WTC11 (cell line): ENCODE results near the gene NR1H3. TPM values are rescaled to one million over a fixed set of nuclear protein-coding genes. Genes with fewer than 3 reads are reported as not detected.

Source experiments
- ATAC-seq: fragments of 200-7000 bp; cut with Tn5 transposase; 2 replicates; pipeline ENCODE4 v1.10.0; 2021; ENCODE audit warnings: mild to moderate bottlenecking, moderate library complexity
- CTCF ChIA-PET: fragments of 300-600 bp; sonication (Branson Sonifier 250); formaldehyde crosslinking; loops from one replicate; lab custom pipeline; 2021; ENCODE audit warnings: antibody characterized with exemption; lab: Charles Lee
- POLR2A ChIA-PET: fragments of 350-600 bp; sonication (Branson Sonifier 250); formaldehyde crosslinking; loops from one replicate; lab custom pipeline; 2021; ENCODE audit warnings: antibody characterized with exemption; lab: Charles Lee
- DNase-seq: peaks from one replicate; pipeline ENCODE4 v3.0.0; 2021; ENCODE audit warnings: low spot score
- H3K27ac Mint-ChIP-seq: 2 replicates; pipeline ENCODE4 v1.8.0; 2021; ENCODE audit warnings: mixed read lengths
- H3K27me3 Mint-ChIP-seq: 2 replicates; pipeline ENCODE4 v1.8.0; 2021; ENCODE audit warnings: low read depth, mild to moderate bottlenecking, moderate library complexity, mixed read lengths
- H3K36me3 Mint-ChIP-seq: 2 replicates; pipeline ENCODE4 v1.8.0; 2021; ENCODE audit warnings: mixed read lengths
- H3K4me1 Mint-ChIP-seq: 2 replicates; pipeline ENCODE4 v1.8.0; 2022; ENCODE audit warnings: mixed read lengths
- H3K4me3 Mint-ChIP-seq: 2 replicates; pipeline ENCODE4 v1.8.0; 2021; ENCODE audit warnings: mild to moderate bottlenecking, moderate library complexity, mixed read lengths
- H3K9me3 Mint-ChIP-seq: 2 replicates; pipeline ENCODE4 v1.8.0; 2021; ENCODE audit warnings: mixed read lengths
- E2F1 ChIP-seq: sonication (generic); formaldehyde crosslinking; IDR thresholded peaks from 2 replicates; pipeline ENCODE4 v1.8.0; 2022; ENCODE audit warnings: mild to moderate bottlenecking, missing genetic modification reagents
- E2F5 ChIP-seq: sonication (generic); formaldehyde crosslinking; IDR thresholded peaks from 2 replicates; pipeline ENCODE4 v1.8.1; 2022; ENCODE audit warnings: mild to moderate bottlenecking, moderate library complexity, missing genetic modification reagents
- EMX1 ChIP-seq: fragments of 250-450 bp; sonication (Bioruptor Pico); IDR thresholded peaks from 2 replicates; pipeline ENCODE4 v1.8.0; 2021; ENCODE audit warnings: mild to moderate bottlenecking
- GTF2I ChIP-seq: fragments of 250-450 bp; sonication (Bioruptor Pico); conservative IDR thresholded peaks from 2 replicates; pipeline ENCODE4 v1.4.0; 2021; ENCODE audit warnings: mild to moderate bottlenecking
- HMGA2 ChIP-seq: fragments of 250-450 bp; sonication (Bioruptor Pico); IDR thresholded peaks from 2 replicates; pipeline ENCODE4 v1.4.0; 2021; ENCODE audit warnings: mild to moderate bottlenecking, moderate library complexity
- IRF1 ChIP-seq: sonication (generic); formaldehyde crosslinking; IDR thresholded peaks from 2 replicates; pipeline ENCODE4 v1.8.0; 2023; ENCODE audit warnings: missing genetic modification reagents
- JUN ChIP-seq: sonication (generic); formaldehyde crosslinking; IDR thresholded peaks from 2 replicates; pipeline ENCODE4 v1.8.0; 2023; ENCODE audit warnings: mild to moderate bottlenecking, missing genetic modification reagents
- MYBL2 ChIP-seq: sonication (generic); formaldehyde crosslinking; IDR thresholded peaks from 2 replicates; pipeline ENCODE4 v1.8.1; 2023; ENCODE audit warnings: mild to moderate bottlenecking, moderate library complexity, missing genetic modification reagents
- NFYB ChIP-seq: sonication (generic); formaldehyde crosslinking; conservative IDR thresholded peaks from 2 replicates; pipeline ENCODE4 v1.8.0; 2022; ENCODE audit warnings: low read depth, missing genetic modification reagents
- NR3C1 ChIP-seq: sonication (generic); formaldehyde crosslinking; conservative IDR thresholded peaks from 2 replicates; pipeline ENCODE4 v1.8.1; 2023; ENCODE audit warnings: low read depth, mild to moderate bottlenecking, missing genetic modification reagents
- PRRX2 ChIP-seq: fragments of 250-450 bp; sonication (Bioruptor Pico); IDR thresholded peaks from 2 replicates; pipeline ENCODE4 v1.8.0; 2021; ENCODE audit warnings: mild to moderate bottlenecking
- RORB ChIP-seq: fragments of 250-450 bp; sonication (Bioruptor Pico); IDR thresholded peaks from 2 replicates; pipeline ENCODE4 v1.9.0; 2021; ENCODE audit warnings: mild to moderate bottlenecking
- TP53 ChIP-seq: sonication (generic); formaldehyde crosslinking; IDR thresholded peaks from 2 replicates; pipeline ENCODE4 v1.8.1; 2023; ENCODE audit warnings: mild to moderate bottlenecking, missing genetic modification reagents
- ZBTB43 ChIP-seq: sonication (generic); formaldehyde crosslinking; IDR thresholded peaks from 2 replicates; pipeline ENCODE4 v1.8.1; 2023; ENCODE audit warnings: mild to moderate bottlenecking, missing genetic modification reagents
- ZNF232 ChIP-seq: sonication (generic); formaldehyde crosslinking; IDR thresholded peaks from 2 replicates; pipeline ENCODE4 v1.8.0; 2022; ENCODE audit warnings: mild to moderate bottlenecking, missing genetic modification reagents
- ZNF263 ChIP-seq: sonication (generic); formaldehyde crosslinking; IDR thresholded peaks from 2 replicates; pipeline ENCODE4 v1.8.1; 2022; ENCODE audit warnings: low read depth, mild to moderate bottlenecking, moderate library complexity, missing genetic modification reagents
- total RNA-seq: library from RNA; stranded (reverse); gene quantifications from 3 replicates; pipeline ENCODE4 v1.2.3, GENCODE V29; 2021
- TF ChIP-seq, protein P1 (sequence below): sonication (generic); formaldehyde crosslinking; IDR thresholded peaks from 2 replicates; pipeline ENCODE4 v1.8.1; 2023; ENCODE audit warnings: mild to moderate bottlenecking, moderate library complexity, missing genetic modification reagents
- TF ChIP-seq, protein P2 (sequence below): sonication (generic); formaldehyde crosslinking; IDR thresholded peaks from 2 replicates; pipeline ENCODE4 v1.8.1; 2022; ENCODE audit warnings: missing genetic modification reagents, borderline replicate concordance
- TF ChIP-seq, protein P3 (sequence below): sonication (generic); formaldehyde crosslinking; IDR thresholded peaks from 2 replicates; pipeline ENCODE4 v1.8.0; 2022; ENCODE audit warnings: mild to moderate bottlenecking, missing genetic modification reagents
- TF ChIP-seq, protein P4 (sequence below): fragments of 200-600 bp; IDR thresholded peaks from 2 replicates; pipeline ENCODE4 v1.8.0; 2022; ENCODE audit warnings: antibody characterized with exemption
- TF ChIP-seq, protein P5 (sequence below): sonication (generic); formaldehyde crosslinking; IDR thresholded peaks from 2 replicates; pipeline ENCODE4 v1.8.0; 2022; ENCODE audit warnings: mild to moderate bottlenecking, missing genetic modification reagents

NR1H3 gene
- total RNA-seq, 1 experiment from 2014 or later = 26.3 TPM

DNA sequence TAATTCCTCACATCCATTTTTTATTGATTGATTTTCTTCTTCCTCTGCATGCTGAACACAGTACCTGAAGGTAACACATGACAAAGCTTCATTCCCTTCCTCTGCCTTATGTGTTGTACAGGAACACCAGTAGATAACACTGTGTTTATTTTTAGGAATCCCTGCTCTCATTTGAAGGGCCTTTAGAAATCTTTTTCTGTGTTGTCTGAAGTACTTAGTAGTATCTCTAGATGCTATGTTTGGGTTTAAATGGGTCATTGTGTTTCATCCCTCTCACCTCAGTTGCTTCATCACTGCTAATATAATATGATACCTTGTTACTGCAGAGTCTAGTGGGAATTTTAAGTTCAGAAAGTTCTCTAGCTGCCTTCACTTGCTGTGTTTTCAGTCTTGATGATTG is 22.3 kb downstream of the NR1H3 start (continued):
- TF ChIP-seq HMGA2 = no peak
- no peak for TF ChIP-seq ZNF263 (CRISPR knock-in tag)
- TF ChIP-seq NFYB (CRISPR knock-in tag) = no peak
- TF ChIP-seq, protein P1, sequence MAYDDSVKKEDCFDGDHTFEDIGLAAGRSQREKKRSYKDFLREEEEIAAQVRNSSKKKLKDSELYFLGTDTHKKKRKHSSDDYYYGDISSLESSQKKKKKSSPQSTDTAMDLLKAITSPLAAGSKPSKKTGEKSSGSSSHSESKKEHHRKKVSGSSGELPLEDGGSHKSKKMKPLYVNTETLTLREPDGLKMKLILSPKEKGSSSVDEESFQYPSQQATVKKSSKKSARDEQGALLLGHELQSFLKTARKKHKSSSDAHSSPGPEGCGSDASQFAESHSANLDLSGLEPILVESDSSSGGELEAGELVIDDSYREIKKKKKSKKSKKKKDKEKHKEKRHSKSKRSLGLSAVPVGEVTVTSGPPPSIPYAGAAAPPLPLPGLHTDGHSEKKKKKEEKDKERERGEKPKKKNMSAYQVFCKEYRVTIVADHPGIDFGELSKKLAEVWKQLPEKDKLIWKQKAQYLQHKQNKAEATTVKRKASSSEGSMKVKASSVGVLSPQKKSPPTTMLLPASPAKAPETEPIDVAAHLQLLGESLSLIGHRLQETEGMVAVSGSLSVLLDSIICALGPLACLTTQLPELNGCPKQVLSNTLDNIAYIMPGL (CRISPR knock-in tag) = no peak
- TF ChIP-seq, protein P2, sequence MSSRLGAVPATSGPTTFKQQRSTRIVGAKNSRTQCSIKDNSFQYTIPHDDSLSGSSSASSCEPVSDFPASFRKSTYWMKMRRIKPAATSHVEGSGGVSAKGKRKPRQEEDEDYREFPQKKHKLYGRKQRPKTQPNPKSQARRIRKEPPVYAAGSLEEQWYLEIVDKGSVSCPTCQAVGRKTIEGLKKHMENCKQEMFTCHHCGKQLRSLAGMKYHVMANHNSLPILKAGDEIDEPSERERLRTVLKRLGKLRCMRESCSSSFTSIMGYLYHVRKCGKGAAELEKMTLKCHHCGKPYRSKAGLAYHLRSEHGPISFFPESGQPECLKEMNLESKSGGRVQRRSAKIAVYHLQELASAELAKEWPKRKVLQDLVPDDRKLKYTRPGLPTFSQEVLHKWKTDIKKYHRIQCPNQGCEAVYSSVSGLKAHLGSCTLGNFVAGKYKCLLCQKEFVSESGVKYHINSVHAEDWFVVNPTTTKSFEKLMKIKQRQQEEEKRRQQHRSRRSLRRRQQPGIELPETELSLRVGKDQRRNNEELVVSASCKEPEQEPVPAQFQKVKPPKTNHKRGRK (CRISPR knock-in tag) = no peak
- no peak for TF ChIP-seq PRRX2 (CRISPR knock-in tag)
- TF ChIP-seq JUN = no peak

DNA sequence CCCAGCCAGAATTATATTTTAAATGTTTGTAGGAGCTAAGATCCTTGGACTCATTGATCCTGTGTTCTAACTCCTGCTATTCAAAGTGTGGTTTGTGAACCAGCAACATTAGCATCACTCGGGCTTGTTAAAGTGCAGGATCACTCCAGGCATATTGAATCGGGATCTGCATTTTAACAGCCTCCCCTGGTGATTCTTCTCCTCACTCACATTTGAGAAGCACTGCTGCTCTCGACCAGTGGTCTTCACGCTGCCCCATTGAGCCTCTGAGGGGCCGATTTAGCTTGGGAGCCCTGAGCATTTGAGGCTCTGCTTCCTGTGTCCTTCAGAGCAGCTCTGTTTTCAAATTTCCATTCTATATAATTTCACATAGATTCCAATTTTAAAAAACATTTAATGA is 23.1 kb downstream of the NR1H3 start:
- Mint-ChIP-seq H3K4me3 (no peak overlapping the region), H3K4me1 (peaks cover 10% of the 10 kb centered on the region), H3K9me3 (no peaks in the 10 kb centered on the region), H3K27me3 (no peaks in the 10 kb centered on the region), H3K27ac (no peak overlapping the region), H3K36me3 (peaks cover 71% of the 10 kb centered on the region)
- POLR2A ChIA-PET = interaction anchor here (1.1 kb wide), 1 partner anchor 47 kb away, joined by 4 read pairs; no protein-coding TSS in a partner anchor
- ATAC-seq (peak; percentile 59), DNase-seq (no peak)
- CTCF ChIA-PET = interaction anchor here (0.8 to 2.9 kb wide), 3 partner anchors 21 to 74 kb away, joined by 3 to 16 read pairs (median 4); partner anchors contain the start of gene NR1H3
- TF ChIP-seq EMX1 (CRISPR knock-in tag) (no peak), TP53 (CRISPR knock-in tag) (no peak), MYBL2 (no peak), E2F5 (no peak), GTF2I (CRISPR knock-in tag) (no peak), ZBTB43 (CRISPR knock-in tag) (no peak), NR3C1 (no peak), ZNF232 (CRISPR knock-in tag) (no peak), IRF1 (no peak), RORB (CRISPR knock-in tag) (no peak), E2F1 (CRISPR knock-in tag) (no peak)
- TF ChIP-seq, protein P3, sequence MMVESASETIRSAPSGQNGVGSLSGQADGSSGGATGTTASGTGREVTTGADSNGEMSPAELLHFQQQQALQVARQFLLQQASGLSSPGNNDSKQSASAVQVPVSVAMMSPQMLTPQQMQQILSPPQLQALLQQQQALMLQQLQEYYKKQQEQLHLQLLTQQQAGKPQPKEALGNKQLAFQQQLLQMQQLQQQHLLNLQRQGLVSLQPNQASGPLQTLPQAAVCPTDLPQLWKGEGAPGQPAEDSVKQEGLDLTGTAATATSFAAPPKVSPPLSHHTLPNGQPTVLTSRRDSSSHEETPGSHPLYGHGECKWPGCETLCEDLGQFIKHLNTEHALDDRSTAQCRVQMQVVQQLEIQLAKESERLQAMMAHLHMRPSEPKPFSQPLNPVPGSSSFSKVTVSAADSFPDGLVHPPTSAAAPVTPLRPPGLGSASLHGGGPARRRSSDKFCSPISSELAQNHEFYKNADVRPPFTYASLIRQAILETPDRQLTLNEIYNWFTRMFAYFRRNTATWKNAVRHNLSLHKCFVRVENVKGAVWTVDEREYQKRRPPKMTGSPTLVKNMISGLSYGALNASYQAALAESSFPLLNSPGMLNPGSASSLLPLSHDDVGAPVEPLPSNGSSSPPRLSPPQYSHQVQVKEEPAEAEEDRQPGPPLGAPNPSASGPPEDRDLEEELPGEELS (CRISPR knock-in tag) = no peak
- TF ChIP-seq, protein P2 (CRISPR knock-in tag) = no peak
- TF ChIP-seq, protein P4, sequence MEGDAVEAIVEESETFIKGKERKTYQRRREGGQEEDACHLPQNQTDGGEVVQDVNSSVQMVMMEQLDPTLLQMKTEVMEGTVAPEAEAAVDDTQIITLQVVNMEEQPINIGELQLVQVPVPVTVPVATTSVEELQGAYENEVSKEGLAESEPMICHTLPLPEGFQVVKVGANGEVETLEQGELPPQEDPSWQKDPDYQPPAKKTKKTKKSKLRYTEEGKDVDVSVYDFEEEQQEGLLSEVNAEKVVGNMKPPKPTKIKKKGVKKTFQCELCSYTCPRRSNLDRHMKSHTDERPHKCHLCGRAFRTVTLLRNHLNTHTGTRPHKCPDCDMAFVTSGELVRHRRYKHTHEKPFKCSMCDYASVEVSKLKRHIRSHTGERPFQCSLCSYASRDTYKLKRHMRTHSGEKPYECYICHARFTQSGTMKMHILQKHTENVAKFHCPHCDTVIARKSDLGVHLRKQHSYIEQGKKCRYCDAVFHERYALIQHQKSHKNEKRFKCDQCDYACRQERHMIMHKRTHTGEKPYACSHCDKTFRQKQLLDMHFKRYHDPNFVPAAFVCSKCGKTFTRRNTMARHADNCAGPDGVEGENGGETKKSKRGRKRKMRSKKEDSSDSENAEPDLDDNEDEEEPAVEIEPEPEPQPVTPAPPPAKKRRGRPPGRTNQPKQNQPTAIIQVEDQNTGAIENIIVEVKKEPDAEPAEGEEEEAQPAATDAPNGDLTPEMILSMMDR = no peak
- TF ChIP-seq, protein P5, sequence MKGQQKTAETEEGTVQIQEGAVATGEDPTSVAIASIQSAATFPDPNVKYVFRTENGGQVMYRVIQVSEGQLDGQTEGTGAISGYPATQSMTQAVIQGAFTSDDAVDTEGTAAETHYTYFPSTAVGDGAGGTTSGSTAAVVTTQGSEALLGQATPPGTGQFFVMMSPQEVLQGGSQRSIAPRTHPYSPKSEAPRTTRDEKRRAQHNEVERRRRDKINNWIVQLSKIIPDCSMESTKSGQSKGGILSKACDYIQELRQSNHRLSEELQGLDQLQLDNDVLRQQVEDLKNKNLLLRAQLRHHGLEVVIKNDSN (CRISPR knock-in tag) = no peak
